ENCODE data around the gene IRAK1.

- TF ChIP-seq, protein P1, sequence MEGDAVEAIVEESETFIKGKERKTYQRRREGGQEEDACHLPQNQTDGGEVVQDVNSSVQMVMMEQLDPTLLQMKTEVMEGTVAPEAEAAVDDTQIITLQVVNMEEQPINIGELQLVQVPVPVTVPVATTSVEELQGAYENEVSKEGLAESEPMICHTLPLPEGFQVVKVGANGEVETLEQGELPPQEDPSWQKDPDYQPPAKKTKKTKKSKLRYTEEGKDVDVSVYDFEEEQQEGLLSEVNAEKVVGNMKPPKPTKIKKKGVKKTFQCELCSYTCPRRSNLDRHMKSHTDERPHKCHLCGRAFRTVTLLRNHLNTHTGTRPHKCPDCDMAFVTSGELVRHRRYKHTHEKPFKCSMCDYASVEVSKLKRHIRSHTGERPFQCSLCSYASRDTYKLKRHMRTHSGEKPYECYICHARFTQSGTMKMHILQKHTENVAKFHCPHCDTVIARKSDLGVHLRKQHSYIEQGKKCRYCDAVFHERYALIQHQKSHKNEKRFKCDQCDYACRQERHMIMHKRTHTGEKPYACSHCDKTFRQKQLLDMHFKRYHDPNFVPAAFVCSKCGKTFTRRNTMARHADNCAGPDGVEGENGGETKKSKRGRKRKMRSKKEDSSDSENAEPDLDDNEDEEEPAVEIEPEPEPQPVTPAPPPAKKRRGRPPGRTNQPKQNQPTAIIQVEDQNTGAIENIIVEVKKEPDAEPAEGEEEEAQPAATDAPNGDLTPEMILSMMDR (IDR thresholded peaks at IDR 0.05) = no peak
- no peak for TF ChIP-seq POLR2AphosphoS5 (IDR thresholded peaks at IDR 0.05)
Measured at GRCh38 chrX:154061801-154062200, 42.1 kb upstream of the IRAK1 start.
